Measurements from ENCODE around the gene APOBEC3C.
"Not testable (repeated sequence)": the region's sequence is repeated elsewhere in the genome, so short reads cannot be mapped to it uniquely, and the experiment has no call there.

APOBEC3C gene

GRCh38 chr22:39013942-39014722 is at the start of gene APOBEC3C:
TSS of gene APOBEC3C (plus strand) at chr22:39014257. CDS start at chr22:39014363, 106 bp downstream.
- peak; percentile 67 for DNase-seq (ENCODE audit: low read depth)

DNA sequence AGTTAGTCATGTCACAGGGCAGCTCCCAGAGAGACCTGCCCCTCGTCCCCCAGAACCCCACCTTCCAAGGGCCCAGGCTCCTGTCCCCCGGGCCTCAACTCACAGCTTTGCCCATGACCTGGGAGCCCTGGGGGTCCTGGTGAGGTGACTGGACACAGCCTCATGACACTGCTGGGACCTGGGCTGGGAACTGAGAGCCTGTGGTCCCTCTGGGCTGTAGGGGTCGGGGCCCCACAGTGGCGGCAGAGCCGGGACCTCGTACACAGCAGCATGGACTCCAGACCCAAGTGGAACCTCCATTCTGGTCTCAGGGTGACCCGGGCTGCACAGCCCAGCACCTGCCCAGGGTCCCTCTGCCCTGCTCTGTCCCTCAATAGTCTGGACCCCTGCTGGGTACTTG is 49.8 kb upstream of the APOBEC3C start:
- DNase-seq (ENCODE audit: low read depth) = no peak

GRCh38 chr22:38964989-38965388 is 49.1 kb upstream of the APOBEC3C start:
- no peak for DNase-seq (ENCODE audit: low read depth)

GRCh38 chr22:38965614-38966379 is 48.3 kb upstream of the APOBEC3C start:
- DNase-seq (ENCODE audit: low read depth) = no peak

GRCh38 chr22:38966380-38966702 is 47.7 kb upstream of the APOBEC3C start:
- DNase-seq (ENCODE audit: low read depth) = no peak

GRCh38 chr22:38966942-38967341 is 47.1 kb upstream of the APOBEC3C start:
- DNase-seq (ENCODE audit: low read depth) = no peak

GRCh38 chr22:38967451-38968450 is 46.3 kb upstream of the APOBEC3C start:
- no peak for DNase-seq (ENCODE audit: low read depth)

GRCh38 chr22:38968801-38969200 is 45.3 kb upstream of the APOBEC3C start:
- no peak for DNase-seq (ENCODE audit: low read depth)

GRCh38 chr22:38970551-38970950 is 43.5 kb upstream of the APOBEC3C start:
- no peak for DNase-seq (ENCODE audit: low read depth)

- DNase-seq (ENCODE audit: low read depth) = no peak
Measured at GRCh38 chr22:38971202-38971601, 42.9 kb upstream of the APOBEC3C start.

DNA sequence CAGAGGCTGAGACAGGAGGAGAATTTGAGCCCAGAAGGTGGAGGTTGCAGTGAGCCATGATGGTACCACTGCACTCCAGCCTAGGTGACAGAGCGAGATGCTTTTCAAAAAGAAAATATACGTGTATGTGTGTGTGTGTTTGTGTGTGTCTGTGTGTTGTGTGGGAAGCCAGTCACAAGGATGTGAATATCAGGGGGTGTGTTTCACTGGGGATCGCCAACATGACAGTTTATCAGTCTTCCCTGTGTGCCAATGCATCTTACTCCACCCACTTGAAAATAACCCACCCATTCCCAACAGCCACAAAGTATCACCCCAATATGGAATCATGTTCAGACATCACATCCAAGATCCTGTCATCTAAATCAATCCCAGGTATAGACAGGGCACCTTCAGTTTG is 42.3 kb upstream of the APOBEC3C start:
- no peak for DNase-seq (ENCODE audit: low read depth)

DNA sequence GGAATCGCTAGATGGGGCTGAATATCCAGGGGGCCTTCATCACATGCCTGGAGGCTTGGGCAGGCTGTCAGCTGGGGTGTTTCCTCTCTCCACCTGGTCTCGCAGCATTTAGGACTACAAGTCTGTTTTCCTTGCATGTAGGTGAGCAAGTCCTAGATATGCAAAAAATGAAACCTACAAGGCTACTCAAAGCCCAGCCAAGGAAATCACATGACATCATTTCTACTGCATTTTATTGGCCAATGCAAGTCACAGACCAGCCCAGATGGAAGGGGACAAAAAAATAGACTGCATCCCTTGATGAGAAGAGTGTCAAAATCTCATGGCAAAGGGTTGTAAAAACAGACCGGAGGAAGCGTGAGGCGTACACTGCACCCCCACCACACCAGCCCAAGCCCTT is 41.5 kb upstream of the APOBEC3C start:
- DNase-seq (ENCODE audit: low read depth) = no peak

DNA sequence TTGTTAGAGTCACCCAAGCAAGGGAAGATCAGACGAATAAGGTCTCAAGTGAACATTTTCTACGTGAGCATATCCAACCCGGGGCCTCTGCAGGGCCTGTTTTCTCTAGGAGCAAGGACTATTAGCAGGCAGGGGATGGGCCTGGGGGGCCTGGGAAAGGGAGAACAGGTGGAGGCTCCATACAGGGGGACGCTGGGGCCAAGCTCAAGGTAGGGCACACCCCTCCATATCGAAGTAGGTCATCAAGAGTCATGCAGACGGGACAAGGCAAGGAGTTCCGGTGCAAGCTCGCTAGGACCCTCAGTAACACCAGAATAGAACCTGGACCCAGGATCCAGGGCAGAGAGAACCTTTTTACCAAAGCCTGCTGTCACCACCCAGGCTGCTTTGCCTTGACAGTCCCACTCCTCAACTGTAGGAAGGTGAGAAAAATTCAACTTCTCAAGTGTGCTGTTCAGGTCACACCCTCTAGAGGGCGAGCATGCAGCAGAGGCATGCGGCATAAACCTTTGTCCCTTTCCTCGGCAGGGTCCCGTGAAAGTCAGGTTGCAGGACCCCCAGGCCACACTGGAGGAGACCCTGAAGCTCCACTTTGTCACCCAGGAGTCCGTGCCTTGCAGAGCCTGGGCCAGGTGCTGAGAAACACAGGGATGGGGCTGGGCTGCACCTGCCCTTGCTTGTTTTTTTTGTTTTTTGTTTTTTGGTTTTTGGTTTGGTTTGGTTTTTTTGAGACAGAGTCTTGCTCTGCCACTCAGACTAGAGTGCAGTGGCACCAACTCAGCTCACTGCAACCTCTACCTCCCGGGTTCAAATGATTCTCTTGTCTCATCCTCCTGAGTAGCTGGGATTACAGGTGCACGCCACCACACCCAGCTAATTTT is 40.5 kb upstream of the APOBEC3C start:
- no peak for DNase-seq (ENCODE audit: low read depth)

GRCh38 chr22:38974170-38974825 is 39.8 kb upstream of the APOBEC3C start:
- no peak for DNase-seq (ENCODE audit: low read depth)

GRCh38 chr22:38974826-38975175 is 39.3 kb upstream of the APOBEC3C start:
- no peak for DNase-seq (ENCODE audit: low read depth)

GRCh38 chr22:38977289-38977688 is 36.8 kb upstream of the APOBEC3C start:
- DNase-seq (ENCODE audit: low read depth) = not testable (repeated sequence)

GRCh38 chr22:38980587-38980986 is 33.5 kb upstream of the APOBEC3C start:
- DNase-seq (ENCODE audit: low read depth) = not testable (repeated sequence)

- DNase-seq (ENCODE audit: low read depth) = no peak
Measured at GRCh38 chr22:38981005-38981991, 32.8 kb upstream of the APOBEC3C start.

All from HS-5 (cell line).